ENCODE data around the gene PROM1. TPM values are rescaled to one million over a fixed set of nuclear protein-coding genes. Genes with fewer than 3 reads are reported as not detected.

The PROM1 gene
- total and polyA plus RNA-seq, 2 of the 8 experiments (the other 6 are each of a cell fraction or from before 2014, with no cell fraction given) = 36.0 to 59.7 TPM

DNA sequence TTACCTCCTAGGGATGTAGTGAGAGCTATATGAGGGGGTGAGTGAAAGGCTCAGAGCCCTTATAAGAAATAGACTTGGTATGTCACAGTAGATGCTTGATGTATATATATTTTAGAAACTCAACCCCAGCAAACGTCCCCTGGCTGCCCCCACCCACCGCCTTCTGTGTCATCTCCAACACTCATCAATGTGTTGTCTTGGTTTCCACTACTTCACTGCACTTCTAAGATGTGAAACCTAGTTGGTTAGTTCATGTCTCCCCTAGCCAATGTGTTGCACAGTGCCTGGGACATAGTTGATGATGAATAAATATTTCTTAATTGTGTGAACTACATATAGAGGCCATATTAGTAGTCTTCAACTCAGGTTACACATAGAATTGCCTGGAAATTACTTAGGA is 125.3 kb downstream of the PROM1 start:
- no peak overlapping the region for H2BK12ac ChIP-seq (ENCODE audit: low read depth, low read length)
- no peak overlapping the region for H2AK5ac ChIP-seq (ENCODE audit: low read depth, low read length)
- H3K79me1 ChIP-seq (ENCODE audit: low read depth, low read length) = no peaks in the 10 kb centered on the region
- H3K4me2 ChIP-seq (ENCODE audit: insufficient read depth in 1 of 2, low read depth in 2 of 2, low read length in 2 of 2) = no peak overlapping the region
- no peak overlapping the region for H4K5ac ChIP-seq (ENCODE audit: insufficient read length, low read depth, low read length)
- H4K8ac ChIP-seq (ENCODE audit: extremely low read depth, insufficient read depth, low read length) = no peak overlapping the region
- no peak overlapping the region for H3K9ac ChIP-seq (replicated peaks in 1 of 4; ENCODE audit: extremely low read depth in 1 of 4, low read depth in 3 of 4, low read length in 3 of 4)
- H4K20me1 ChIP-seq (replicated peaks in 1 of 2; ENCODE audit: control insufficient read depth in 1 of 2, insufficient read depth in 2 of 2, low read length in 2 of 2) = no peaks in the 10 kb centered on the region
- H3K4me3 ChIP-seq (ENCODE audit: extremely low read depth in 1 of 4, insufficient read depth in 2 of 4, low read depth in 3 of 4, low read length in 4 of 4) = no peak overlapping the region
- no peak overlapping the region for H3K56ac ChIP-seq (replicated peaks; ENCODE audit: insufficient read length, low read depth, low read length)
- no peak overlapping the region for H2BK120ac ChIP-seq (replicated peaks; ENCODE audit: low read depth, low read length)
- H2BK20ac ChIP-seq (ENCODE audit: low read length) = no peak overlapping the region
- no peaks in the 10 kb centered on the region for H3K79me2 ChIP-seq (ENCODE audit: control insufficient read depth in 1 of 2, insufficient read depth in 2 of 2, low read length in 2 of 2)
- H3K23ac ChIP-seq (ENCODE audit: insufficient read length) = no peak overlapping the region
- no peaks in the 10 kb centered on the region for H3K23me2 ChIP-seq (ENCODE audit: low read depth, low read length)
- no peak overlapping the region for H2BK15ac ChIP-seq (ENCODE audit: low read length)
- H2AFZ ChIP-seq (ENCODE audit: low read length) = no peak overlapping the region
- 94% methylated on average over 2 of the region's 2 CpGs; no CpG with 5 or more reads in 1 of the 2 experiments for WGBS, 2 experiments (ENCODE audit: extremely low coverage in 1 of 2, insufficient coverage in 1 of 2, insufficient read length in 1 of 2, insufficient replicate concordance in 2 of 2, low coverage in 1 of 2, low lambda C conversion rate in 2 of 2, missing lambda C conversion rate in 1 of 2)
- H3K18ac ChIP-seq (ENCODE audit: extremely low read depth, low read length) = no peak overlapping the region
- H3K4ac ChIP-seq (replicated peaks; ENCODE audit: insufficient read length, low read depth, low read length) = no peak overlapping the region
- H3K9me3 ChIP-seq (ENCODE audit: insufficient read depth in 2 of 2, low read depth in 1 of 2, low read length in 1 of 2) = peaks cover 0 to 9% of the 10 kb centered on the region in 2 experiments; a peak in 2 of 4 replicates
- no peak for DNase-seq (ENCODE audit: low read depth in 1 of 2, low spot score in 2 of 2)
- no peak for FAIRE-seq
- H3K27ac ChIP-seq (ENCODE audit: low read depth, low read length) = no peak overlapping the region
- ChIA-PET POLR2A (ENCODE audit: partially characterized antibody) (interaction anchor here (0.8 to 1.2 kb wide), 3 partner anchors 12 to 153 kb away, joined by 3 read pairs; no protein-coding TSS in a partner anchor), CTCF (ENCODE audit: partially characterized antibody) (interaction anchor here (0.6 to 2.0 kb wide), 11 partner anchors 11 to 229 kb away, joined by 3 to 26 read pairs (median 4); no protein-coding TSS in a partner anchor)
- no peaks in the 10 kb centered on the region for H3K36me3 ChIP-seq (ENCODE audit: control insufficient read depth in 2 of 4, insufficient read depth in 4 of 4, low read length in 3 of 4)
- H4K91ac ChIP-seq (replicated peaks; ENCODE audit: insufficient read length, low read length) = no peak overlapping the region
- no peaks in the 10 kb centered on the region for H3K27me3 ChIP-seq (replicated peaks in 1 of 4; ENCODE audit: control insufficient read depth in 3 of 4, extremely low read depth in 1 of 4, insufficient read depth in 3 of 4, low read length in 3 of 4)
- H3K4me1 ChIP-seq (replicated peaks in 1 of 4; ENCODE audit: control insufficient read depth in 3 of 4, insufficient read depth in 4 of 4, low read length in 3 of 4) = peaks cover 0 to 4% (median 2%) of the 10 kb centered on the region in 4 experiments; a peak in 5 of 7 replicates
- no peak overlapping the region for H3K14ac ChIP-seq (ENCODE audit: insufficient read length)
- H2BK5ac ChIP-seq (ENCODE audit: low read depth, low read length) = no peak overlapping the region
- TF ChIP-seq SRF (IDR thresholded peaks at IDR 0.05; ENCODE audit: low read depth, low read length) (no peak), POLR2AphosphoS5 (IDR thresholded peaks at IDR 0.05; ENCODE audit: low read depth, low read length) (no peak), PHF8 (conservative IDR thresholded peaks at IDR 0.05; ENCODE audit: low read depth, low read length) (no peak), JUN (IDR thresholded peaks at IDR 0.05; ENCODE audit: low read depth, low read length) (no peak), TEAD4 (IDR thresholded peaks at IDR 0.05; ENCODE audit: low read depth, low read length) (no peak), SIN3A (conservative IDR thresholded peaks at IDR 0.05 in 1 of 2, IDR thresholded peaks at IDR 0.05 in 1 of 2; ENCODE audit: low read depth in 1 of 2, low read length in 2 of 2) (no peak), ASH2L (IDR thresholded peaks at IDR 0.05; ENCODE audit: low read length) (no peak), SP1 (IDR thresholded peaks at IDR 0.05; ENCODE audit: low read depth, low read length) (no peak), JUND (IDR thresholded peaks at IDR 0.05; ENCODE audit: low read length) (no peak), CBX5 (IDR thresholded peaks at IDR 0.05; ENCODE audit: low read depth, low read length) (no peak), RXRA (IDR thresholded peaks at IDR 0.05; ENCODE audit: insufficient read depth, low read depth, low read length) (no peak), EGR1 (IDR thresholded peaks at IDR 0.05; ENCODE audit: borderline replicate concordance, low read depth, low read length) (no peak), HDAC6 (IDR thresholded peaks at IDR 0.05; ENCODE audit: low read depth, low read length) (no peak), BCL11A (IDR thresholded peaks at IDR 0.05; ENCODE audit: low read depth in 2 of 2, low read length in 2 of 2) (no peak), KDM4A (IDR thresholded peaks at IDR 0.05; ENCODE audit: low read depth, low read length, severe bottlenecking) (no peak), NRF1 (IDR thresholded peaks at IDR 0.05; ENCODE audit: low read depth, low read length) (no peak)

Measured in H1 (cell line).